OCI-LY7 (cell line): Measurements from ENCODE around the gene ZNF396. TPM values are rescaled to one million over a fixed set of nuclear protein-coding genes. Genes with fewer than 3 reads are reported as not detected.

Source experiments
- BruUV-seq: library from RNA; stranded (reverse); fragments of 400-500 nt; replicated peaks from 2 replicates; lab custom pipeline; 2021; lab: Mats Ljungman, UMichigan
- CTCF ChIA-PET: fragments of 300-600 bp; sonication (Branson Sonifier 250); formaldehyde crosslinking; loops from one replicate; lab custom pipeline; 2022; ENCODE audit warnings: antibody characterized with exemption; ENCODE audit not compliant: unreplicated experiment; lab: Charles Lee
- POLR2A ChIA-PET: fragments of 300-600 bp; sonication (Branson Sonifier 250); formaldehyde crosslinking; loops from one replicate; lab custom pipeline; 2022; ENCODE audit warnings: antibody characterized with exemption; lab: Charles Lee
- DNase-seq: peaks from one replicate; pipeline ENCODE4 v3.0.0-alpha.2; 2015; ENCODE audit warnings: low spot score
- H2AFZ ChIP-seq: fragments of 200-600 bp; sonication (generic), shearing (Covaris generic); 2 replicates; pipeline ENCODE4 v1.6.1; 2014; ENCODE audit warnings: mild to moderate bottlenecking, antibody characterized with exemption, low read length, moderate library complexity
- H3K27ac ChIP-seq: fragments of 200-600 bp; sonication (generic); 2 replicates; pipeline ENCODE4 v1.5.1; 2014; ENCODE audit warnings: mixed run types, low read depth, mild to moderate bottlenecking, moderate library complexity, low read length, inconsistent platforms; ENCODE audit not compliant: poor library complexity, severe bottlenecking
- H3K36me3 ChIP-seq: fragments of 200-600 bp; sonication (generic); 2 replicates; pipeline ENCODE4 v1.6.1; 2014; ENCODE audit warnings: mild to moderate bottlenecking, antibody characterized with exemption, low read length, moderate library complexity, mixed read lengths; ENCODE audit not compliant: insufficient read depth
- H3K4me1 ChIP-seq: fragments of 200-600 bp; sonication (generic); 2 replicates; pipeline ENCODE4 v1.5.1; 2014; ENCODE audit warnings: mild to moderate bottlenecking, low read length; ENCODE audit not compliant: insufficient read depth, poor library complexity, severe bottlenecking
- H3K4me2 ChIP-seq: fragments of 200-600 bp; sonication (generic); 2 replicates; pipeline ENCODE4 v1.6.1; 2014; ENCODE audit warnings: mild to moderate bottlenecking, low read length
- H3K4me3 ChIP-seq: fragments of 200-600 bp; sonication (generic); 2 replicates; pipeline ENCODE4 v1.5.1; 2014; ENCODE audit warnings: mild to moderate bottlenecking, low read depth, low read length; ENCODE audit not compliant: poor library complexity, severe bottlenecking
- H3K79me2 ChIP-seq: fragments of 200-600 bp; sonication (generic); 2 replicates; pipeline ENCODE4 v1.6.1; 2016; ENCODE audit warnings: low read depth, mild to moderate bottlenecking, low read length, moderate library complexity, mixed read lengths; ENCODE audit not compliant: insufficient read depth
- H3K9me2 ChIP-seq: fragments of 200-600 bp; sonication (generic); 2 replicates; pipeline ENCODE4 v1.6.1; 2016; ENCODE audit warnings: mild to moderate bottlenecking, low read length, mixed read lengths; ENCODE audit not compliant: insufficient read depth
- H3K9me3 ChIP-seq: fragments of 200-600 bp; sonication (generic); 2 replicates; pipeline ENCODE4 v1.6.1; 2014; ENCODE audit warnings: mild to moderate bottlenecking, mixed run types, low read length, mixed read lengths
- H4K20me1 ChIP-seq: fragments of 200-600 bp; sonication (generic); 2 replicates; pipeline ENCODE4 v1.6.1; 2014; ENCODE audit warnings: mild to moderate bottlenecking, antibody characterized with exemption, low read length, moderate library complexity, mixed read lengths; ENCODE audit not compliant: insufficient read depth
- CTCF ChIP-seq: fragments of 200-600 bp; sonication (generic); conservative IDR thresholded peaks from 2 replicates; pipeline ENCODE4 v1.5.1; 2014; ENCODE audit warnings: mild to moderate bottlenecking, antibody characterized with exemption, low read length, moderate library complexity, mixed read lengths
- EZH2phosphoT487 ChIP-seq: fragments of 200-600 bp; sonication (generic); IDR thresholded peaks from 2 replicates; pipeline ENCODE4 v1.6.1; 2018; ENCODE audit warnings: low read depth, borderline replicate concordance, mild to moderate bottlenecking, mixed run types, antibody characterized with exemption, low read length, moderate library complexity, mixed read lengths
- intact Hi-C: fragments of 100-400 bp; cut with micrococcal nuclease; formaldehyde crosslinking; loops from one replicate; pipeline ENCODE4 v1.10.0; 2022; ENCODE audit not compliant: unreplicated experiment
- total RNA-seq, 2 experiments: library from RNA; depleted of rRNA in 1 of 2; stranded (reverse); fragments of >200 nt in 1 of 2; shearing (Covaris generic) in 1 of 2; gene quantifications; 2 replicates each; pipeline ENCODE4 v1.2.3, GENCODE V29; 2014 to 2022

The ZNF396 gene
- total RNA-seq, 2 experiments from 2014 or later: 0.38 to 1.1 TPM

DNA sequence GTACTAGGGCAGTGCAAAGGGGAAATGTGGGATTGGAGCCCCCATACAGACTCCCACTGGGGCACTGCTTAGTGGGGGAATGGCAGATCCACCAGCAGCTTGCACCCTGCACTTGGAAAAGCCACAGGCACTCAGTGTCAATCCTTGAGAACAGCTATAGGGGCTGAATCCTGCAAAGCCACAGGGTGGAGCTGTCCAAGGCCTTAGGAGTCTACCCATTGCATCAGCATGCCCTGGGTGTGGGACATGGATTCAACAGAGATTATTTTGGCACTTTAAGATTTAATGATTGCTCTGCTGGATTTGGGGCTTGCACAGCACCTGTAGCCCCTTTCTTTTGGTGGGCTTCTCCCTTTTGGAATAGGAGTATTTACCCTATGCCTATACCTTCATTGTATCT lies 24.4 kb downstream of the ZNF396 start:
- Histone ChIP-seq H3K4me3 (no peak overlapping the region), H3K36me3 (no peaks in the 10 kb centered on the region; the same call in 1 of the 2 replicates), H4K20me1 (no peaks in the 10 kb centered on the region), H3K4me1 (no peaks in the 10 kb centered on the region), H2AFZ (no peak overlapping the region), H3K27ac (no peak overlapping the region), H3K4me2 (no peak overlapping the region), H3K9me2 (no peaks in the 10 kb centered on the region), H3K9me3 (no peaks in the 10 kb centered on the region), H3K79me2 (no peaks in the 10 kb centered on the region)
- POLR2A ChIA-PET: no interaction called here
- intact Hi-C loops: loop anchor here (10.0 kb wide), 1 partner anchor 348 kb away; no protein-coding TSS in a partner anchor
- no peak for DNase-seq
- CTCF ChIA-PET: no interaction called here
- no peak for TF ChIP-seq CTCF
- no peak for TF ChIP-seq EZH2phosphoT487
- BruUV-seq: no TSS peak

DNA sequence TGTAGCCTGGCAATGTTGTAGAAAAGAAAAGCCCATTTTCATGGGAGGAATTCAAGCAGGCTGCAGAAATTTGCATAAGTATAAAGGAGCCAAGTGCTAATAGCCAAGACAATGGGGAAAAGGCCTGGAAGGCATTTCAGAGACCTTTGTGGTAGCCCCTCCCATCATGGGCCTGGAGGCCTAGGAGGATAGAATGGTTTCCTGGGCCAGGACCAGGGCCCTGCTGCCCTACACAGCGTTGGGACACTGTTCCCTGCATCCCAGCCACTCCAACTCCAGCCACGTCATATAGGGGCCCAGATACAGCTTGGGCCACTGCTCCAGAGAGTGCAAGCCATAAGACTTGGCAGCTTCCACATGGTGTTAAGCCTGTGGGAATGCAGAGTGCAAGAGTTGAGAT lies 24.9 kb downstream of the ZNF396 start:
- Histone ChIP-seq H3K9me3 (no peaks in the 10 kb centered on the region), H3K4me3 (no peak overlapping the region), H3K27ac (no peak overlapping the region), H3K9me2 (no peaks in the 10 kb centered on the region), H3K4me1 (no peaks in the 10 kb centered on the region), H2AFZ (no peak overlapping the region), H4K20me1 (no peaks in the 10 kb centered on the region), H3K36me3 (no peaks in the 10 kb centered on the region; the same call in 1 of the 2 replicates), H3K4me2 (no peak overlapping the region), H3K79me2 (no peaks in the 10 kb centered on the region)
- POLR2A ChIA-PET: no interaction called here
- no peak for DNase-seq
- intact Hi-C loops: loop anchor here (10.0 kb wide), 1 partner anchor 347 kb away; no protein-coding TSS in a partner anchor
- TF ChIP-seq EZH2phosphoT487: no peak
- TF ChIP-seq CTCF: no peak
- no TSS peak for BruUV-seq
- CTCF ChIA-PET: no interaction called here

DNA sequence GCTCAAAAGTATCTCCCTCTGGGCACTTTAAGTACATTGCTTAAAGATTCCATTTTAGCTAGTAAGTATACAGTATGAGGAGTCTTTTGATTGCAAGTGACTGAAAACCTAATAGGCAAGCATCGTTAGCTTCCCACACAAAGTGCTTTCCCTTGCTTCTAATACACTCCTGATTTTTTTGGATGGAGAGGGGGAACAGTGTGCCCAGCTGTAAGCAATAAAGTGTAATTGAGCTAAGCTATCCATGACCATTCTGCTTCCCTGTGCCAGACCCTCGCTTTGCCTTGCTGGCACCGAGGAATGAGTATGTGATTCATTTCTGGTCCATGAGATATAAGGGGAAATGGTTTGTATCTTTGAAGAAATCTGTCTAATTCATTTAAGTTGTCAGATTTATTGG lies 29.1 kb downstream of the ZNF396 start:
- intact Hi-C loops: no loop called here
- peaks cover 19% of the 10 kb centered on the region for H3K4me1 ChIP-seq
- peaks cover 7% of the 10 kb centered on the region for H4K20me1 ChIP-seq
- no peaks in the 10 kb centered on the region for H3K9me3 ChIP-seq
- no peak for DNase-seq
- POLR2A ChIA-PET: interaction anchor here (0.6 kb wide), 2 partner anchors 62 to 1402 kb away, joined by 3 read pairs; no protein-coding TSS in a partner anchor
- no TSS peak for BruUV-seq
- H2AFZ ChIP-seq: no peak overlapping the region
- no peak overlapping the region for H3K27ac ChIP-seq
- H3K4me2 ChIP-seq: no peak overlapping the region
- H3K36me3 ChIP-seq: no peaks in the 10 kb centered on the region
- CTCF ChIA-PET: no interaction called here
- no peaks in the 10 kb centered on the region for H3K9me2 ChIP-seq
- H3K79me2 ChIP-seq: peaks cover 11% of the 10 kb centered on the region
- no peak for TF ChIP-seq EZH2phosphoT487
- TF ChIP-seq CTCF: no peak
- no peak overlapping the region for H3K4me3 ChIP-seq
